ENCODE data around the gene LTBP1.
"Not testable (repeated sequence)": the region's sequence is repeated elsewhere in the genome, so short reads cannot be mapped to it uniquely, and the experiment has no call there.

Gene LTBP1

DNA sequence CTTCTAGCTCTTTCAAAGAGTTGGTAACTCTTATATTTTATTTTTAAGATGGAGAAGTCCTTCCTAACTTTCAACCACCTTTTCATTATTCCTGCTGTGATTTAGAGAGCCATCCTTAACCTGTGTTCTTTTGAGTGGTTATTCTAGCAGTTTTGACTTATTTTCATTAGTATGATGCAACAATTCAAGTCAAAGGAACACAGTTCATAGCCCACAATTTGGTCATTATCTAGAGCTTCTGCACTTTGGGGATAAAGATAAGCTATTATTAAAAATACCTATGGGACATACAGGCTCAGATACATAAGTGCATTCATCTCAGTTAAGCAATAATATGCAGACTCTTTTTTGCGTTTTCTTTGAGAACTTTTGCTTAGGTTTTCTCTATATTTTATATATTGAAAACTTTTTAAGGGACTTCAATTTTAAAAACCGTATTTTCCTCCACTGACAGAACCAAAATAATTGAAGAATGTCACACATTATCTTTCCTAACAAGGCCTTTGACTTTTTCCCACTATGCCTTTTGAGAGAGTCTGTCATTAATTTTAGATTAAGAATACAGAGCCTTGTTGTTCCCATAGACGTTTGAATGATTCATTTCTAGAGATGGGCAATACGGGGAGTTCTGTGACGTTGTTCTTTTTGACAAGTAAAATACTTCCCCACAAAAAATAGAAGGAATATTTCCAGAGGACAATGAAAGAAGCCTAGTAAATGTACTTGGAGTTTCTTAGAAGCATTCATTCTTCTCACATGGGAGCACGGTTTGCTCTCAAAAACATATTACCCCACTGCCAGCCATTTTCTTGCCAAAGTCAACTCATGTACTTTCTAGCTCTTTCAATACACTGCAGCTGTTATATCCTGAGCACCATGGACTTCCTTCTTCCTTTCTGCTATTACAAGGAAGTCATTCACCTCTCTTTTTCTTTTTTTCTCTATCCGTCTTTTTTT is 486.8 kb downstream of the LTBP1 start:
- DNase-seq (ENCODE audit: low spot score): no peak

DNA sequence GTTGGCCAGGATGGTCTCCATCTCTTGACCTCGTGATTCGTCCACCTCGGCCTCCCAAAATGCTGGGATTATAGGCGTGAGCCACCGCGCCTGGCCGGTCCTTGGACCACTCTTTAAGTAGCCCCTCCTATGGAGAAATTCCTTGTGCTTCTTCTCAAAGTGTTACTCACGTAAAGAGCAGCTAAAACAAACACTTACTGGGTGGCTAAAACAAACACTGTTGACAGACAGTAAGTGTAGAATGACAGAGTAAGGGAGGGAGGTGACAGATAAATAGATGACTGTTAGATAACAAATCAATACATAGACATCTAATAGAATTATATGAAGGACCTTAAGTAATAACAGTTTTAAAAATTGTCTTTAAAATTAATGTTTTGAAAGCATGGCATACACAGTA is 488.8 kb downstream of the LTBP1 start:
- no peak for DNase-seq (ENCODE audit: low spot score)

DNA sequence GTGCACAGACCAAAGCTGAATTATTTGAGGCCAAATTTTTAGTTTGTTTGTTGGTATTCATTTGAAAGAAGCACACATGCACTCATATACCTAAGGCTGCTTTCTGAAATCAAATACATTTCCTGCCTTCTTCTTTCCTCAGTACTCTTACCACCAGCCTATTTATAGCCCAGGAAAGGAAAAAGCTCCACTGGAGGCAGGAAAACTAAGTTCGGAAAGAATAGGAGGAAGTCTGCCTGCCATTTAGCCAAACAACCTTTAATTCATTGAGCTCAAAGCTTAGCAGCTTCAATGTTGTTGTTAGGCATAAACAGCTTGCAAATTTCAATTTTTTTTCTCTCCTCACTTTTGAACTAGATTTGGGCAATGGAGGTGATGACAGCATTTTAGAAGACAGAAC is 489.3 kb downstream of the LTBP1 start:
- no peak for DNase-seq (ENCODE audit: low spot score)

DNA sequence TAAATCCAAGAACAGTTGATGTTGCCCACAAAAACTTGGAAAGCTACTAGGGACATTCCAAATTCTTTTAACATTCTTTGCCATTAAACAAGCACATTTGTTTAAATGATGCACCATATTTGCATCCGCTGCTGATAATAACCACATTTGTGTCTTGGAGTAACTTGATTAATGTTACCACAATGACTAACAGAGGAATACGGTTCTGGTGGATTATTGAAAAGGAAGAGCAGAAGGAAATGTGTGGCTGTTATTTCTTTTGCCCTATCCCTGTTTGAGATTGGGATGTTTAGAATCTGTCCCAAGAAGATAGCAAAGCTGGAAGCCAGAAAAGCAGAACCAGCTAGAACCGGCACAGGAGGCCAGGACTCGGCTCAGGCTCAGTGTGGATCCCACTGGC is 490.5 kb downstream of the LTBP1 start:
- peak; percentile 80 for DNase-seq (ENCODE audit: low spot score)

DNA sequence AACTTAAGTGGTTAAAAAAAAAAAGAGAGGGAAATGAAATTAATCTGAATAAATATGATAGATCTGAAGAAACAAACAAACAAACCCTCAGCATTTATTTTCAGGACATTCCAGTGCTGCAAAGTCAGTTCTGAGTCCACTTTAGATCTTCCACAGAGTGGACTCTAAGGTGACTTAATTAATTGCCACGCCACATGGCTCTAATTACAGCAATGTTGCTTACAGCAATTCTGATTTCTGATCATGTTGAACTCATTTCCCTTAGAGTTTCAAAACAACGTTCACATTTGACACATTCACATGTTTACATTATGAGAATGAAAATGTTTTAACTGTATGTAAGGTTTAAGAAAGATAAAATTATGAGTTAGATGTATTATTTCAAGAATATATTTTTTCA is 491.1 kb downstream of the LTBP1 start:
- no peak for DNase-seq (ENCODE audit: low spot score)

DNA sequence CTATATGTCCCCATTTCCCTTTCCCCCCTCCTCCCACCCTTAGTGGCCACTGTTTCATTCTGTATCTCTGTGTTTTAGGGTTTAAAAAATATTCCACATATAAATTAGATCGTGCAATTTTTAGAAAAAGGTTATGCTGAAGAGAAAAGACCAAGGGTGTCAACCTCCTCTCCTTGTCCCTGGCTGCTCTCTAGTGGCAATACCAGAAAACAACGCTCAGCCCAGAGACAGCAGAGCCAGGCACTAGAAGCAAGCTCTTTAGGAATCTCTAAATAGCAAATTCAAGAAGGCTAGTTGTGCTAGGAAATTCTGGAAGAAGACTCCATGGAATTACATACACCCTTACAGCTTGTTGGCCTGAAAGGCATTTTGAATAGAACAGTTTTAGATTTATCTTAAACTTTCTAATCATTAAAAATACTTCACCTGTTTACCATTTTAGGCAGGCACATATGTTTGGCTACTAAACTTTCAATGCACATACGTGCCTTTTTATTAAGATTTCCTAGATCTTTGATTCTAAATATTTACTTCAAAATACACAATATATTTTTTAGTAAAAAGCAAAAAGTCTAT is 494.6 kb downstream of the LTBP1 start:
- peak; percentile 82 for DNase-seq (ENCODE audit: low spot score)

DNA sequence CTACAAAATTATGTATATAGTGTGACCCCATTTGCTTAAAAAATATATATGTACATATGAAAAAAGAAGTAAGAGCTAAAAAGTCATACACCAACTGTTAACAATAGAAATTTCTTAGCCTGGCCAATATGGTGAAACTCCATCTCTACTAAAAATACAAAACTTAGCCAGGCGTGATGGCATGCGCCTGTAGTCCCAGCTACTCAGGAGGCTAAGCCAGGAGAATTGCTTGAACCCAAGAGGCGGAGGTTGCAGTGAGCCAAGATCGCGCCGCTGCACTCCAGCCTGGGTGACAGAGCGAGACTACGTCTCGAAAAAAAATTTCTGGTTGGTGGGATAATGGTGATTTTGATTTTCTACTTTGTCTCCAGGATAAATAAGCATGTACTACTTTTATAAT is 495.3 kb downstream of the LTBP1 start:
- not testable (repeated sequence) for DNase-seq (ENCODE audit: low spot score)

DNA sequence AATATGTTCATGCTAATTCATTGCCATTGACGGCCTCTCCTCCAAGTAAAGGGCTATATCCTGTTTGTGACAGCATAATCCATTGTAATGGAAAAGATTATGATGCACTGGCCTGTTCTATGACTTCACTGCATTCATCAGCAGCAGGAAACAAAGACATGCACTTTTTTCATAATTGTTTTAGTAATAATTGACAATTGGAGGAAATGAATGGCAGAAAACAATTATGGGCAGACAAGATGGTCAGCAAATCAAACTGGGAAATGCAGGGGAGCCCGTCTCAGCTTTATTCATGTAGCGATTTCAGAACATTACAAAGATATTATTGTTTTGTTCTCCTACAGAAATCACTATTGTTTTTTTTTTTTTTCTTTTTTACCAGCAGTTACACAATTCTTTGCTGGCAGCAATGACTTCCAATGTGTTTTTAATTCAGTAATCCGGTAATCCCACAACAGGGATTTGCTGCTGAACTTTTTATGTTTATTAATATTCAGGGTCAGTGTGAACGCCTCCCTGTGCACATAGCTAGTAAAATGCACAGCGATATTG is 495.9 kb downstream of the LTBP1 start:
- peak; percentile 46 for DNase-seq (ENCODE audit: low spot score)

DNA sequence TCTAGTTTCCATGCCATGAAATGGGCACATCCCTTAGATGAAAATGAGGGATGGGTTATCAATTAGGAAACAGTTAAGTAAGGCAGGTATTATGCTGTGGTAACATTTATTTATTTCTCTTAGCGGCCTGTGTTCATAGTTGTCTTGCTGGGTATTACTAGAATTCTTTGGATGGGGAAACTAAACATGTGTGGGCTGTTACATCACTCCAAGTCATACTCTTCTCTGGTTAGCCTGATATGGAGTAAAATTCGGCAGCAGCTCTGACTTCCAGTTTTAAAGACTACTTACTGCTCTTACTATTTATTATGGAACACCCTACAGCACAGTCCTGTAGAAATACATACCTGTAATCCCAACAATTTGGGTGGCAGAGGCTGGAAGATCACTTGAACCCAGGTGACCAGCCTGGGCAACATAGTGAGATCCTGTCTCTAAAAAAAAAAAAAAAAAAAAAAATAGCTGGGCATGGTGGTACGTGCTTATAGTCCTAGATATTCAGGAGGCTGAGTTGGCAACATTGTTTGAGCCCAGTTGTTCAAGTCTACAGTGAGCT is 496.6 kb downstream of the LTBP1 start:
- DNase-seq (ENCODE audit: low spot score): peak; percentile 34

DNA sequence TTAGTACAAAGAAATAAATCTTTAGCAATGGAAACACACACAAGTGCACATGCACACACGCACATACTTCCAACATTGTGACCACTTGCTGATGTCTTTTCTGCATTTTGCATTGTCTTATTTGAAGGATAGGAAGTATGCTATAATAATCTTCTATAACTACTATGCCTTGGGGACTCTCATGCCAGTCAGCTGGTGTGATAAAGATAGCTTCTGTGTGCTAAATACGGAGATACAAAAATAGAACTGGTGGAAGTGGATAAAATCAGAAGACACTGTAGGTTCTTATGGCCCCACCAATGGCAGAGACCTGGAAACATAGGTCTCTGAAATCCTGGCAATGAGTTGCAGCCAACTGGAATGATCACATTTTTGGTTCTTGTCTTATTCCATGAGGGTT is 498.2 kb downstream of the LTBP1 start:
- no peak for DNase-seq (ENCODE audit: low spot score)

DNA sequence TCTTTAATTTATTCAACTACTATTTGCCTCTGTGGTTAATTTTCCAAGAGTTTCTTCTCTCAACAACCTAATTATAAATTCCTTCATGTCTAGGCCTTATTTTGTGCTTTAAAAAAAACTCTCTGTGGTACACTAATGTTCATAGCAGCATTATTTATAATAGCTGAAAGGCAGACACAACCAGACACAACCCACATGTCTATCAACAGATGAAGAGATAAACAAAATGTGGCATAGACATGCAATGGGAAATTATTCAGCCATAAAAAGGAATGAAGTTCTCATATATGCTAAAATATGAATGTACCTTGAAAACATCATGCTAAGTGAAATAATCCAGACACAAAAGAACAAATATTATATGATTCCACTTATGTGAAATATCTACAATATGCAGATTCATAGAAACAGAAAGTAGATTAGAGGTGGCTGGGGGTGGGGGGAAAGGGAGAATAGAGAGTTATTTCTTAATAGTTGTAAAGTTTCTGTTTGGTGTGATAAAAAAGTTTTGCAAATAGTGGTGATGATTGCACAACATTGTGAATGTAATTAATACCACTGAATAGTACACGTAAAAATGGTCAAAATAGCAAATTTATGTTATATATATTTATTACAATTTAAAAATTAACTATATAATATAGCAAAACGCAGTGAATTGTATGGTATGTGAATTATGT is 501.6 kb downstream of the LTBP1 start:
- no peak for DNase-seq (ENCODE audit: low spot score)

All from GM03348 (cell line).